CD4-positive, alpha-beta T cell treated with Interleukin-15 for 1 hour (primary cell): ENCODE data around the gene TMEM38B.

Source experiments
- DNase-seq: peaks from one replicate; pipeline ENCODE4 v3.0.0-alpha.2; 2020

Gene TMEM38B, protein sequence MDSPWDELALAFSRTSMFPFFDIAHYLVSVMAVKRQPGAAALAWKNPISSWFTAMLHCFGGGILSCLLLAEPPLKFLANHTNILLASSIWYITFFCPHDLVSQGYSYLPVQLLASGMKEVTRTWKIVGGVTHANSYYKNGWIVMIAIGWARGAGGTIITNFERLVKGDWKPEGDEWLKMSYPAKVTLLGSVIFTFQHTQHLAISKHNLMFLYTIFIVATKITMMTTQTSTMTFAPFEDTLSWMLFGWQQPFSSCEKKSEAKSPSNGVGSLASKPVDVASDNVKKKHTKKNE

GRCh38 chr9:105694190-105694847 is at the start of gene TMEM38B:
TSS of gene TMEM38B (plus strand) at chr9:105694541. CDS start at chr9:105694661, 120 bp downstream.
- peak; percentile 78 for DNase-seq

- DNase-seq, result no peak
These were observed 47.3 kb upstream of the TMEM38B start for GRCh38 chr9:105646879-105647594.

DNA sequence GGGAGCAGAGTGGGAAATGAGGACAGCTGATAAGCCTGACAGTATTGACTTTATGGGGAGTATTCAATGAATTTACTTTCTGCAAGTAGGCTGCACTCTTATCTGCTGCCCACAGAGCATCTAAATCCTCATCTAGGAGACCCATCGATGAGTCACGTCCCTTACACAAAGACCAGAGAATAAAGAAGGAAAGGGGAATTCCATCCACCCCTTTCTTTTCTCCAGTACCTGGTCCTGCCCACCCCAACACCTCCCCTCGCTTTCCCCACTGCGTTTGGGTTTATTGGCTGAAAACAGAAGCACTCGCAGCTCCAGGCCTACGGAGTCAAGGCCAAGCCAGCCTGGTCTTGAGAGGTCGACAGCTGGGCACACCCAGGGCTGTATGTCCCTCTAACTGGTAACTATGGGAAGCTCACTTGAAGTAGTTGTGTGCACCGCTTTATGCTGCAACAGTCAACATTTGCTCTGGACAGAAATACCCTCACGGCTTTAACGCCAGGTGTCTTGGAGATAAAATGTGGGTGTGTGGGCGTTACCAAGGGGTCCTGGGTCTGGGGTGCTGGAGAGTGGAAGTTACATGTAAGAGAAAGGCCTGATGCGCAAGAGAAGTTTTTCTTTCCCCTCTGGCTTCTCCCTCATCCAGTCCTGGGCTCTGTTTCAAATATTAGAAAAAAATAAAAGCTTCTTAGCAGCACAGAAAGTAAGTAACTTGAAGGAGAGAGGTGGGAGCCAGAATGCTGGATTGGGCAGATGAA is 46.6 kb upstream of the TMEM38B start:
- no peak for DNase-seq

- DNase-seq, result no peak
These were observed 42.5 kb upstream of the TMEM38B start for GRCh38 chr9:105651806-105652205.

GRCh38 chr9:105656131-105656921 is 38.0 kb upstream of the TMEM38B start:
- DNase-seq, result no peak

DNA sequence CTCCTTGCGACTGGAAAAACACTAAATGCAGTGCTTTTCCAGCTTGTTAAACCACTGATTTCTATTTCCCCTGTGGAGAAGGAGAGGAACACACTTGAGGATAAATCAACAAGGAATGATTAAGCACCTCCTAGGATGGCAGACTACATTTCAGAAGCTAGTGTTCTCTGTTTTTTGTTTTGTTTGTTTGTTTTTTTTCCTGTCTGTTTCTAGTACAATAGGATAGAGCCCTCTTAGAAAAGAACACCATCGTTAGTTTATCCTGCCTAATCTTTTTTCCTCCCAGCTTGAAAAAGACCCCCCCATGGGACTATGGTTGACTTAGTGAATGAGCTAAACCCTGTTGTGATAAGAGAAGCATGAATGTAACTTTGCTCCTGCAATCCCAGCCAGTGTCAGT is 36.0 kb upstream of the TMEM38B start:
- DNase-seq, result no peak

DNA sequence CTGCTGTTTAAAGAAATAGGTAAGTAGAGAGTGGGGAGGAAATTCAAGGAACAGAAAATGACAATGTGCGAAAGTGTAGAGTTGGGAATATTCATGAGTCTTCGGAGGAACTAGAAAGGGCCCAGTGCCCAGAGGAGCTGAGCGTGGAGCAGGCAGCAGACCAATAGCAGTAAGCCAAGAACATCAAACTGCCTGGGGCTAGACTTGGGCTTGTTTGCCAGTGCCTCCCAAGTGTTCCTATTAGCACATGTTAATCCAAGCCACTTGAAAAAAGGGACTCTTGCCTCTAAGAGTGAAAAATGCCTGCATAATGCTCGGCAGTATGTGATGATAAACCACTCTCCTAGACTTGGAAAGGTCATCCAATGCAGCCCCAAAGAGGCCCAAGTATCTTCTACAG is 33.3 kb upstream of the TMEM38B start:
- DNase-seq, result no peak

DNA sequence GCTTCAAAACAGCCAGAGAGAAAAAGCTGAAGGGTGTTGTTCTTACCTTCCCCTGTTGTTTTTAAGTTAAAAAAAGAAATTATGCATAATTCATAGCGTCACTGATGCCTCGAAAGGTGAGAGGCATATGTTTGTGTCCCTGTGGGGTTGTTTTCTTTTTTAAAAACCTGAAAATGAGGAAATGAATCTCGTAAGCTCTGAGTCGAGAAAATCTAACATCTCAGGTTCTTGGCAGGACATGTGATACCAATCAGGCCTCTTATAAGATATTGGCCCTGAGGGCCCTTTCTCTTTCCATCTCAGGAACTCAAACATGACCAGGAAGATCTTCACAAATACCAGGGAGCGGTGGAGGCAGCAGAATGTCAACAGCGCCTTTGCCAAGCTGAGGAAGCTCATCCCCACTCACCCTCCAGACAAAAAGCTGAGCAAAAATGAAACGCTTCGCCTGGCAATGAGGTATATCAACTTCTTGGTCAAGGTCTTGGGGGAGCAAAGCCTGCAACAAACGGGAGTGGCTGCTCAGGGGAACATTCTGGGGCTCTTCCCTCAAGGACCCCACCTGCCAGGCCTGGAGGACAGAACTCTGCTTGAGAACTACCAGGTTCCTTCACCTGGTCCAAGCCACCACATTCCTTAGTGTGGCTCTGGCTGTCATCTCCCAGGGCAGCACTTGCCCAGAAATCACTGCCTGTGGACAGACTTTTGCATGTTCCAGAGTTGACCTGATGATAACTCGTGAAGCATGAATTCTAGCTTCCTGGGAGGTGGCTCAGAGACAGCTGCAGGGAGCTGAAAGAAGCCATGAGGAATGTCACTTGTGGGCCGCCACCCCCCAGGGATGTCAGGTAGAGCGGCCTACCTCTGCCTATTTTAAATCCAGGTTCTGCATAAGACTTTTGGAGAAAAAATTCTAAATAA is 31.9 kb upstream of the TMEM38B start, which contains the start of gene TAL2:
Gene TAL2, plus strand, starts transcription at position 274 of the 921 bp plus-strand sequence. Its CDS starts 40 bp downstream, at position 314.
- no peak for DNase-seq

DNA sequence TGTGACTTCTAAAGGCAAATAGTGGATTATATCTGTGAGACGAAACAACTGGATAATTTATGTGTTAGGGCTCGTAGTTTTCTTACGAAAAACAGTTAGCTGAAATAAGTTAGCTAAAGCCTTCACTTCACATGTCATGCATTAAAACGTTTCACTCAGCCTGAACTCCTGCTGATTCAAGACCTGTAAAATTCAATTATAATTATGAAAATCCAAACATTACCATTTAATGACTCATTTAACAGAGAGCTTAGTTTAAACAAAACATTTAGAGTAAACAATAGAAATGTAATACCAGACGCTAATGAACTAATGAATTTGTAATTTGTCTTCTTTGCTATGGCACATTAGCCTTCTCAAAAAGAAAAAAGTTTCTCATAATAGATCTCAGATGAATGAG is 30.4 kb upstream of the TMEM38B start:
- no peak for DNase-seq

DNA sequence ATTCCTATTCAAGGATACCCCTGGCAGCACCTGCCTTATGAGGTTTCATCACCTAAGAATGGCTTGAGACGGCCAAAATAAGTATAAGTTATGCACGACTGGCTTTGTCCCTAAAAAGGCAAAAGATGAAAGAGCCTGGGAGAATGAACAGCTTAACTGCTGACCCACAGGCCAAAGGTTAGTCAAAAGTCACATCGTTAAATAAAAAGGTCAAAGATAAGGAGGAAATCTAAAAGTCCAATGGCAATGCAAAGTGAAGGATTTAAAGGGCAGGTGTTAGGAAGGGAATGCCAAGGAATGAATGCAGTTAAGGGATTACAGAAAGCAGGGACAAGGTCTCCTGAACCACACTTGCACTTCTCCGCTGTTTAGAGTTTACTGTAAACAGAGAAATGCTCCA is 26.5 kb upstream of the TMEM38B start:
- DNase-seq, result no peak

DNA sequence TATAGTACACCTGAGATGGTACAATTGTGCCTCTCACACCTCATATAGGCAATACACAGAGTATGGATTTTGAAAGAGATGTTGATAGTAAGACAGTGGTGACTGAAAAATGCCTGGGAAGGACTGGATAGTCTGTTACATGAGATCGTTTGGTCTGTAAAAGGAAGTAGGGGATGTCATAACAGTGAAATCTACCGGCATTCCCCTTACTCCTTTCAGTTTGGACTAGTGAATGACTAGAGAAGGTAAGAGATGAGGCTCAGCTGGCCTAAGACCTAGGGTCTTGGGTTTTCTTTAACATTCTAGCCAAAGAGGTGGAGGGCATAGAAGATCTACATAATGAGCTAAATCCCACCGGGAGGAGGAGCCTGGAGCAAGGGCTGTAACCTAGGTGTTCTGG is 24.0 kb upstream of the TMEM38B start:
- DNase-seq, result no peak

- no peak for DNase-seq
These were observed 23.6 kb upstream of the TMEM38B start for GRCh38 chr9:105670775-105671174.

GRCh38 chr9:105672711-105673234 is 21.6 kb upstream of the TMEM38B start:
- no peak for DNase-seq

DNA sequence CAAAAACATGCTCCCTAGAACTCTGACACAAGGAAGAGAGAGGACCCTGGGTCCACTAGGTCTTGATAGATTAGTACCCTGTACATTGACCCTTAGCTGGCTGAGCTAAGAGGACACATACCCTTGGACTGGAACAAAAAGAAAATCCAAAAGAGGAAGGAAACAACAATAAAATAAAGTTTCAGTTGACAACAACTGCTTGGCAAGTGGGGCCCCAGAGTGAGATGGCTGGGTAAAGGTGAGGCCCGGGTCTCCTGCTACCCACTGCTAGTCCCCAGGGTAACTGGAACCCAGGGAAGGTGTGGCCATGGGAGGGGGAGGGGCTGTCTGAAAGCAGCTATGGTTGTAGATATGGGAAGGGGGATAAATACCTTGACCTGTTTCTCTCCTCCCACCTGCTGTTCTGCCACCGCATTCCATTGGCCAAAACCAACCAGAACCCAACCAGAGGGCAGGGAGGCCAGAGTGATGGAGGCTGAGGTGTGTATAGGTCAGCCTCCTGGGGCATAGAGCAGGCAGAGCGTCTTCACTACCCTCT is 20.4 kb upstream of the TMEM38B start:
- no peak for DNase-seq

DNA sequence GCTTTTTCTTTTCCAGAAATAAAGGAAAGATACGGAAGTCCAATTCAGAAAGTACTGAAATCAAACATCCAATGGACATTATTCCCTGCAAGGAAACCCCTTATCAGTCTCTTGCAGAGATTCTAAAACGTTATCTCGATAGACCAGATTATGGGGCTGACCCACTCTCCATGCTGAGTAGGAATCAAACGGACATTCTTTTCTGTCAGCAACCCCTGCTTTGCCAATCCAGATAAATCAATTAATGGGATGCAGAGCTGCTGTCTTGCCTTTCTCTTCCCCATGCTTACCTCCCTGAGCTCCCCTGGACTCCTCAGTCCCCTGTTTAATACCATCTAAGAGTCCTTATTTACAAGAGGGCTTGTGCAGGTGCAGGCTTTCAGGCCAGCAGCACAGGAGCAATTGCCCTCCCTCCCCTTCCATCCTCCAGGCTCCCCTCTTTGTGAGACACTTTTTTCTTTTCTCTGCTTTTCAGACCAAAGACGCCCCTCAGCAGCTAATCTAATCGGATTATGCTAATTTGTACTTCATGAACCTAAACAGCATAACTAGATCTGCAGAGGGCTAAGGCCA is 17.9 kb upstream of the TMEM38B start:
- DNase-seq, result no peak

- DNase-seq, result no peak
These were observed 16.2 kb upstream of the TMEM38B start for GRCh38 chr9:105678163-105678562.

DNA sequence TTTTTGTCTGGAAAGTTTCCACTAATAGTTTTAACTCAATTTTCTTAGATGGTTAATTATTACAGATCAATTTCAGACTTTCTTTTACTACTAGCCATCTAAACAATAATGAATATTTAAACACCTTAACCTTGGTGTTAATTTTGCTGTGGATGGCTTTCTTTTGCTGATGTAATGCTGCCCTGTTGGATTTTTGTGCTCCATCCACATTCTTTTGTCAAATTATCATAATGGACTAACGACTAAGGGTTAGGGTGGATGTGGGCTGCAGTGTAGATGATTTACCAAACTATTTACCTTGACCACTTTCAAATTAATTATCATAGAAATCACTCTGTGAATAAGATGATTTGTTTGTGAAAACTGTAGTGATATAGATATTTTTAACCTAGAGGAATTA is 15.6 kb upstream of the TMEM38B start:
- DNase-seq, result no peak

GRCh38 chr9:105679257-105680022 is 14.9 kb upstream of the TMEM38B start:
- DNase-seq, result no peak

DNA sequence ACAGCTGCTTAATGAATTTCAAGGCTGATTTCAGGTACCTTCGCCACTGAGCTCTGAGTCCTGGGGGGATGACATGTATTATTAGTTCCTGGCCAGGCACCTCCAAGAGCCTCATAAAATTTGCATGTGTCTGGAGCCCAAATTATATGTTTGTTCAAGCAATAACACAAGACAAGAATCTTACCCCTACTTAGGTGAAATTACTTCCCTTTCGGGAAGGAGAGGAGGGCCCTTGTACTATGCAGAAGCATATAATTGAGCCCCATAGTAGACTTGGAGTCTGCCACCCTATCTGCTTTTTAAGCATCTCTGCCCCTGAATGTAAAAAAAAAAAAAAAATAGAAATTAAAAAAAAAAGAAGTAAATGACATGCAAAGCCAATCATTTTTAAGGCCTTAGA is 13.0 kb upstream of the TMEM38B start:
- no peak for DNase-seq
